Adrenal gland (tissue), 5 donors: ENCODE results near the gene GALNT5.

Experiments used
- POLR2A ChIP-seq, 2 donors: fragments of 450-650 bp; IDR thresholded peaks; one replicate each; pipeline ENCODE4 v1.6.1; 2017; ENCODE audit warnings: antibody characterized with exemption in 2 of 2, mild to moderate bottlenecking in 2 of 2, moderate library complexity in 1 of 2
- TF ChIP-seq, protein P1 (sequence below), 6 experiments: fragments of 450-650 bp in 4 of 6; fragments of 200-600 bp in 2 of 6; sonication (generic) in 1 of 6; IDR thresholded peaks; 1 replicate in 5 of 6; 2 replicates in 1 of 6; pipeline versions ENCODE4 v1.5.1 to v1.8.0; 2016 to 2021; ENCODE audit warnings: antibody characterized with exemption in 6 of 6, mild to moderate bottlenecking in 2 of 6, moderate library complexity in 1 of 6
- donor health status: DM: no; HTN: no; CAD: no.

DNA sequence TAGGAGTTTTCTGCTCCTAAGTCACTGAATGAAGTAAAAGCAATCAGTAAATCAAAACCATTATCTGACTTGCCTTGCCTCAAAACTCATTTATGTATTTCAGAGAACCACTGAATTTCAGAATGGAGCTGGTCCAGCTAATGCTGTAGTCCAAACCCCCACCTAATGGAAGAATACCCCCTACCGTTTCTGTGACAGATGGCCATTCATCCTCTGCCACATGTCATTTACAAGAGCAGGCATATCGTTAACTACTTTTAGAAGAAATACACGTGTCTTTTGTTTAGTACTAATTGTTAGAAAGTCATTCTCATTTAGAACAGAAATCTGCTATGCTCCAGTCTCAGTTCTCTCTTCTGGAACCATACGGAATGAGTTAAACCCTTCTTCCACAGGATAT is 12.8 kb upstream of the GALNT5 start:
- TF ChIP-seq, protein P1, sequence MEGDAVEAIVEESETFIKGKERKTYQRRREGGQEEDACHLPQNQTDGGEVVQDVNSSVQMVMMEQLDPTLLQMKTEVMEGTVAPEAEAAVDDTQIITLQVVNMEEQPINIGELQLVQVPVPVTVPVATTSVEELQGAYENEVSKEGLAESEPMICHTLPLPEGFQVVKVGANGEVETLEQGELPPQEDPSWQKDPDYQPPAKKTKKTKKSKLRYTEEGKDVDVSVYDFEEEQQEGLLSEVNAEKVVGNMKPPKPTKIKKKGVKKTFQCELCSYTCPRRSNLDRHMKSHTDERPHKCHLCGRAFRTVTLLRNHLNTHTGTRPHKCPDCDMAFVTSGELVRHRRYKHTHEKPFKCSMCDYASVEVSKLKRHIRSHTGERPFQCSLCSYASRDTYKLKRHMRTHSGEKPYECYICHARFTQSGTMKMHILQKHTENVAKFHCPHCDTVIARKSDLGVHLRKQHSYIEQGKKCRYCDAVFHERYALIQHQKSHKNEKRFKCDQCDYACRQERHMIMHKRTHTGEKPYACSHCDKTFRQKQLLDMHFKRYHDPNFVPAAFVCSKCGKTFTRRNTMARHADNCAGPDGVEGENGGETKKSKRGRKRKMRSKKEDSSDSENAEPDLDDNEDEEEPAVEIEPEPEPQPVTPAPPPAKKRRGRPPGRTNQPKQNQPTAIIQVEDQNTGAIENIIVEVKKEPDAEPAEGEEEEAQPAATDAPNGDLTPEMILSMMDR (IDR thresholded peaks at IDR 0.05) = no peak
- no peak for TF ChIP-seq POLR2A (IDR thresholded peaks at IDR 0.05)
